Measurements from ENCODE around the gene ZSWIM6.
"Not testable (repeated sequence)": the region's sequence is repeated elsewhere in the genome, so short reads cannot be mapped to it uniquely, and the experiment has no call there.

ZSWIM6 gene

GRCh38 chr5:61363401-61364114 lies 31.5 kb downstream of the ZSWIM6 start:
- DNase-seq (ENCODE audit: low spot score), result no peak

GRCh38 chr5:61366497-61367240 lies 34.6 kb downstream of the ZSWIM6 start:
- DNase-seq (ENCODE audit: low spot score), result no peak

GRCh38 chr5:61370506-61370905 lies 38.4 kb downstream of the ZSWIM6 start:
- DNase-seq (ENCODE audit: low spot score), result no peak

GRCh38 chr5:61371474-61371873 lies 39.4 kb downstream of the ZSWIM6 start:
- DNase-seq (ENCODE audit: low spot score), result no peak

GRCh38 chr5:61379677-61380076 lies 47.6 kb downstream of the ZSWIM6 start:
- no peak for DNase-seq (ENCODE audit: low spot score)

- DNase-seq (ENCODE audit: low spot score), result no peak
Observed at GRCh38 chr5:61381968-61382367, 49.9 kb downstream of the ZSWIM6 start.

GRCh38 chr5:61385627-61386026 lies 53.6 kb downstream of the ZSWIM6 start:
- DNase-seq (ENCODE audit: low spot score), result no peak

GRCh38 chr5:61386045-61386800 lies 54.2 kb downstream of the ZSWIM6 start:
- no peak for DNase-seq (ENCODE audit: low spot score)

GRCh38 chr5:61389609-61390008 lies 57.6 kb downstream of the ZSWIM6 start:
- no peak for DNase-seq (ENCODE audit: low spot score)

GRCh38 chr5:61394078-61394704 lies 62.1 kb downstream of the ZSWIM6 start:
- no peak for DNase-seq (ENCODE audit: low spot score)

- DNase-seq (ENCODE audit: low spot score), result no peak
Observed at GRCh38 chr5:61394793-61395192, 62.7 kb downstream of the ZSWIM6 start.

GRCh38 chr5:61397238-61397637 lies 65.2 kb downstream of the ZSWIM6 start:
- DNase-seq (ENCODE audit: low spot score), result no peak

GRCh38 chr5:61397937-61398336 lies 65.9 kb downstream of the ZSWIM6 start:
- DNase-seq (ENCODE audit: low spot score), result no peak

GRCh38 chr5:61398440-61398839 lies 66.4 kb downstream of the ZSWIM6 start:
- DNase-seq (ENCODE audit: low spot score), result no peak

GRCh38 chr5:61399679-61400078 lies 67.6 kb downstream of the ZSWIM6 start:
- DNase-seq (ENCODE audit: low spot score), result no peak

GRCh38 chr5:61401726-61402125 lies 69.7 kb downstream of the ZSWIM6 start:
- no peak for DNase-seq (ENCODE audit: low spot score)

- no peak for DNase-seq (ENCODE audit: low spot score)
Observed at GRCh38 chr5:61402244-61402823, 70.3 kb downstream of the ZSWIM6 start.

GRCh38 chr5:61402970-61403900 lies 71.2 kb downstream of the ZSWIM6 start:
- no peak for DNase-seq (ENCODE audit: low spot score)

GRCh38 chr5:61405511-61406295 lies 73.6 kb downstream of the ZSWIM6 start:
- no peak for DNase-seq (ENCODE audit: low spot score)

GRCh38 chr5:61406497-61406896 lies 74.4 kb downstream of the ZSWIM6 start:
- not testable (repeated sequence) for DNase-seq (ENCODE audit: low spot score)
